DND-41 (cell line): ENCODE results near the gene VPS13C.

Experiments
- CTCF ChIP-seq: IDR thresholded peaks from 2 replicates; pipeline ENCODE4 v1.5.1; 2012; ENCODE audit warnings: borderline replicate concordance, low read length, moderate library complexity, mild to moderate bottlenecking; ENCODE audit not compliant: poor library complexity, severe bottlenecking; ENCODE audit errors: extremely low read depth
- EZH2 ChIP-seq: IDR thresholded peaks from 3 replicates; pipeline ENCODE4 v1.6.1; 2012; ENCODE audit warnings: borderline replicate concordance, low read depth, mild to moderate bottlenecking, moderate library complexity, low read length, inconsistent platforms; ENCODE audit not compliant: severe bottlenecking

GRCh38 chr15:61978225-61978624 lies 82.0 kb downstream of the VPS13C start:
- TF ChIP-seq CTCF, result no peak
- no peak for TF ChIP-seq EZH2
